ENCODE data around the gene ITPKB. TPM values are rescaled to one million over a fixed set of nuclear protein-coding genes. Genes with fewer than 3 reads are reported as not detected.

ITPKB gene
- total RNA-seq, 5 donors from 2014 or later (not counting 1 experiment from before 2014, with no cell fraction given): 153 to 351 (median 179) TPM

DNA sequence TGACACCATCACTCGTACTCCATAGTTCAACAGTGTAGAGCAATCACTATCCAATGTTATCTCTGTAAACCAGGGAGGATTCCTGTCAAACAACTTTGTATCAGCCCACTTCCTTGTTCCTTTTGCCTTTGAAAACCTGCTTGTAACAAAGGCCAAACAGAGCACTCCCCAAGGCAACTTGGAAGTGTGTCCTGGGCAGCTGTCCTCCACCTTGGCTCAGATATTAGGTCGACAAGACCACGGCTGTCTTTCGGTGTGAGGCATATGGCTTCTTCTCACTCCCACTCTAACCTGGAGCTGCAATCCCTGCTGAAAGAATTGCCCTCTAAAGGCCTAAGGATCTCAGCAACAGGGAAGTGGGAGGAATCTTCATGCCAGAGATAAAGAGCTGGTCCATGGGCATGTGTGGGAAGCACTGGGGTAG lies 66.7 kb downstream of the ITPKB start:
- DNase-seq (no peak), ATAC-seq (replicated peaks in 1 of 4) (no peak)
- POLR2A ChIA-PET: interaction anchor here in 1 of 2 donors (1.0 kb wide), 1 partner anchor 11 kb away, joined by 4 read pairs; no protein-coding TSS in a partner anchor
- Histone ChIP-seq H3K4me3 (ENCODE audit: control insufficient read depth in 1 of 2, extremely low read depth in 1 of 2, low read length in 1 of 2) (no peak overlapping the region), H3K27me3 (replicated peaks in 1 of 2; ENCODE audit: control insufficient read depth in 2 of 2, extremely low read depth in 1 of 2, insufficient read depth in 2 of 2, low read length in 1 of 2) (no peaks in the 10 kb centered on the region), H3K36me3 (ENCODE audit: control insufficient read depth in 2 of 2, extremely low read depth in 1 of 2, insufficient read depth in 1 of 2, low read length in 1 of 2) (peaks cover 0 to 22% of the 10 kb centered on the region in 2 donors), H3K9me3 (no peaks in the 10 kb centered on the region), H3K27ac (ENCODE audit: low read length) (peak overlapping the region; percentile 92), H3K4me1 (ENCODE audit: control insufficient read depth in 1 of 2, extremely low read depth in 1 of 2, insufficient read depth in 2 of 2, low read length in 2 of 2) (peaks cover 74 to 79% of the 10 kb centered on the region in 2 experiments)
- H3K27me3 Mint-ChIP-seq: no peaks in the 10 kb centered on the region
- no peaks in the 10 kb centered on the region for H3K9me3 Mint-ChIP-seq
- 100% methylated on average over 1 of the region's 4 CpGs for WGBS (ENCODE audit: insufficient coverage)
- CTCF ChIA-PET: interaction anchor here in 1 of 2 donors (0.5 kb wide), 2 partner anchors 87 to 153 kb away, joined by 3 to 4 read pairs; no protein-coding TSS in a partner anchor
- peaks cover 73 to 93% (median 76%) of the 10 kb centered on the region in 3 donors for H3K4me1 Mint-ChIP-seq
- peak overlapping the region in 1 of 3 donors; percentile 81 for H3K4me3 Mint-ChIP-seq
- H3K27ac Mint-ChIP-seq: peak overlapping the region; percentile 83 to 99
- peaks cover 30% of the 10 kb centered on the region for H3K36me3 Mint-ChIP-seq

DNA sequence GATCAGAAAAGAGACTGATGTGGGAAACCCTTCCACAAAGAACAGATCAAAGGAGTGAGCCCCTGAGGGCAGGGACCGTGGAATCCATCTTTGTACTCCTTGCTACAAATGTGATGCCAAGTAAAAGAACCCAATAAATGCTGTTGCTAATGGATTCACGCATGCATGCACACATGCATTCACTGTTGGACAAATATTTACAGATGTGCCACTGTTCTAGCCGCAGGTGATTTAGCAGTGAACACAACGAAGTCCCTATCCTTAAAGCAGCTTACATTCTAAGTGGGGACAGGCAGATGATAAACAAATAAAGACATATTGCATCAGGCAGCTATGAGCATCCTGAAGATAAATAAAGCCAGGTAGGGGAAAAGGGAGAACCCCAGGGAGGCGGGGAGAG lies 67.8 kb downstream of the ITPKB start:
- WGBS (ENCODE audit: insufficient coverage): 84% methylated on average over 3 of the region's 5 CpGs
- Histone ChIP-seq H3K36me3 (ENCODE audit: control insufficient read depth in 2 of 2, extremely low read depth in 1 of 2, insufficient read depth in 1 of 2, low read length in 1 of 2) (peaks cover 7 to 22% of the 10 kb centered on the region in 2 donors), H3K9me3 (no peaks in the 10 kb centered on the region), H3K4me1 (ENCODE audit: control insufficient read depth in 1 of 2, extremely low read depth in 1 of 2, insufficient read depth in 2 of 2, low read length in 2 of 2) (peaks cover 63 to 79% of the 10 kb centered on the region in 2 experiments), H3K4me3 (ENCODE audit: control insufficient read depth in 1 of 2, extremely low read depth in 1 of 2, low read length in 1 of 2) (no peak overlapping the region), H3K27ac (ENCODE audit: low read length) (peak overlapping the region; percentile 92), H3K27me3 (replicated peaks in 1 of 2; ENCODE audit: control insufficient read depth in 2 of 2, extremely low read depth in 1 of 2, insufficient read depth in 2 of 2, low read length in 1 of 2) (no peaks in the 10 kb centered on the region)
- H3K9me3 Mint-ChIP-seq: no peaks in the 10 kb centered on the region
- H3K27ac Mint-ChIP-seq: peak overlapping the region; percentile 83 to 99
- H3K27me3 Mint-ChIP-seq: no peaks in the 10 kb centered on the region
- H3K4me1 Mint-ChIP-seq: peaks cover 63 to 93% (median 65%) of the 10 kb centered on the region in 3 donors
- DNase-seq (no peak), ATAC-seq (replicated peaks in 1 of 4) (no peak)
- POLR2A ChIA-PET: interaction anchor here (0.8 to 1.7 kb wide), 3 partner anchors 9 to 17 kb away, joined by 3 to 6 read pairs (median 4); no protein-coding TSS in a partner anchor
- H3K4me3 Mint-ChIP-seq: peak overlapping the region in 1 of 3 donors; percentile 81
- CTCF ChIA-PET: no interaction called here
- peaks cover 39% of the 10 kb centered on the region for H3K36me3 Mint-ChIP-seq

DNA sequence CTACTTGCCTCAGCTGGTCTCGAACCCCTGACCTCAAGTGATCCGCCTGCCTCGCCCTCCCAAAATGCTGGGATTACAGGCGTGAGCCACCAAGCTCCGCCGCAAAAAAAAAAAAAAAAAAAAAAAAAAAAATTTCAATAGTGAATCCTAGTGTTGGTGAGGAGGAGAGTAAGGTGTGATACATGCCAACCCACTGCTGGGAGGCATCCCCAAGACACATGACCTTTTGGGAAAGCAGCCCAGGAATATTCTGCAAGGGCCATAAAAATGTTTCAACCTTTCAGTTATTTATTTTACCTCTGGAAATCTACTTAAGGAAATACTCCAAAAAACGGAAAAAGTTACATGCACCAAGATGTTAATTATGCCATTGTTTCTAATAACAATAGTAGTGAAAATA lies 69.0 kb downstream of the ITPKB start:
- H3K9me3 ChIP-seq: no peaks in the 10 kb centered on the region
- Mint-ChIP-seq H3K9me3 (no peaks in the 10 kb centered on the region), H3K4me3 (peak overlapping the region in 1 of 3 donors; percentile 10), H3K27ac (peak overlapping the region; percentile 58 to 99), H3K36me3 (peaks cover 42% of the 10 kb centered on the region), H3K4me1 (peaks cover 51 to 93% (median 53%) of the 10 kb centered on the region in 3 donors), H3K27me3 (no peaks in the 10 kb centered on the region)
- WGBS (ENCODE audit: insufficient coverage): no CpG with 5 or more reads among the region's 7 CpGs
- CTCF ChIA-PET: interaction anchor here in 1 of 2 donors (0.6 to 0.7 kb wide), 3 partner anchors 18 to 1636 kb away, joined by 4 to 5 read pairs (median 4); no protein-coding TSS in a partner anchor
- no peak overlapping the region for H3K4me3 ChIP-seq (ENCODE audit: control insufficient read depth in 1 of 2, extremely low read depth in 1 of 2, low read length in 1 of 2)
- peaks cover 51 to 78% of the 10 kb centered on the region in 2 experiments for H3K4me1 ChIP-seq (ENCODE audit: control insufficient read depth in 1 of 2, extremely low read depth in 1 of 2, insufficient read depth in 2 of 2, low read length in 2 of 2)
- no peak for ATAC-seq (replicated peaks in 1 of 4)
- no peaks in the 10 kb centered on the region for H3K27me3 ChIP-seq (replicated peaks in 1 of 2; ENCODE audit: control insufficient read depth in 2 of 2, extremely low read depth in 1 of 2, insufficient read depth in 2 of 2, low read length in 1 of 2)
- POLR2A ChIA-PET: interaction anchor here (0.6 to 1.7 kb wide), 2 partner anchors 15 to 18 kb away, joined by 4 to 5 read pairs; no protein-coding TSS in a partner anchor
- peaks cover 7 to 24% of the 10 kb centered on the region in 2 donors for H3K36me3 ChIP-seq (ENCODE audit: control insufficient read depth in 2 of 2, extremely low read depth in 1 of 2, insufficient read depth in 1 of 2, low read length in 1 of 2)
- H3K27ac ChIP-seq (ENCODE audit: low read length): no peak overlapping the region
- no peak for DNase-seq

DNA sequence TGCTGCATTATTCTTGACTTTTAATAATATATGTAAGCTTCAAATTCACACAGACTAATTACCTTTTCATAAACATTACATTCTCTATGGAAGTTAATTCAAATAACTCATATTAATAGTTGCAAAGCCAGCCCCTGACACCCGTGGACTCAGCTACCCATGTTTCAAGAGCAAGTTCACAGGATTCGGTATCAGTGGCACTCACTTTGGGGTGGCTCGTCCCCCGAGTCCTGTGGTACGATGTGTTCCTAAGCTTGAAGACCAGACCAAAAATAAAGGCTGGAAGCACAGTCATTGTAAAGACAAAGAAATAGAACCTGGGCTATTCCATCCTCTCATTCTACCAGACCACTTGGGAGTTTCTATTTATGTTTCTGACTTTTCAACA lies 70.9 kb downstream of the ITPKB start:
- Mint-ChIP-seq H3K36me3 (peaks cover 38% of the 10 kb centered on the region), H3K27ac (peak overlapping the region; percentile 52 to 85), H3K4me3 (no peak overlapping the region), H3K9me3 (no peaks in the 10 kb centered on the region), H3K4me1 (peaks cover 31 to 93% (median 35%) of the 10 kb centered on the region in 3 donors), H3K27me3 (no peaks in the 10 kb centered on the region)
- DNase-seq (no peak), ATAC-seq (replicated peaks in 1 of 4) (no peak)
- Histone ChIP-seq H3K9me3 (no peaks in the 10 kb centered on the region), H3K36me3 (ENCODE audit: control insufficient read depth in 2 of 2, extremely low read depth in 1 of 2, insufficient read depth in 1 of 2, low read length in 1 of 2) (peaks cover 7 to 32% of the 10 kb centered on the region in 2 donors), H3K4me1 (ENCODE audit: control insufficient read depth in 1 of 2, extremely low read depth in 1 of 2, insufficient read depth in 2 of 2, low read length in 2 of 2) (peaks cover 35 to 83% of the 10 kb centered on the region in 2 experiments), H3K27ac (ENCODE audit: low read length) (peak overlapping the region; percentile 8), H3K4me3 (ENCODE audit: control insufficient read depth in 1 of 2, extremely low read depth in 1 of 2, low read length in 1 of 2) (no peak overlapping the region), H3K27me3 (replicated peaks in 1 of 2; ENCODE audit: control insufficient read depth in 2 of 2, extremely low read depth in 1 of 2, insufficient read depth in 2 of 2, low read length in 1 of 2) (no peaks in the 10 kb centered on the region)
- 80% methylated on average over 1 of the region's 5 CpGs for WGBS (ENCODE audit: insufficient coverage)
- ChIA-PET POLR2A (interaction anchor here (0.6 to 1.0 kb wide), 5 partner anchors 14 to 65 kb away, joined by 3 to 7 read pairs (median 4); no protein-coding TSS in a partner anchor), CTCF (interaction anchor here in 1 of 2 donors (0.6 to 1.0 kb wide), 4 partner anchors 14 to 1742 kb away, joined by 3 to 5 read pairs (median 3); no protein-coding TSS in a partner anchor)

DNA sequence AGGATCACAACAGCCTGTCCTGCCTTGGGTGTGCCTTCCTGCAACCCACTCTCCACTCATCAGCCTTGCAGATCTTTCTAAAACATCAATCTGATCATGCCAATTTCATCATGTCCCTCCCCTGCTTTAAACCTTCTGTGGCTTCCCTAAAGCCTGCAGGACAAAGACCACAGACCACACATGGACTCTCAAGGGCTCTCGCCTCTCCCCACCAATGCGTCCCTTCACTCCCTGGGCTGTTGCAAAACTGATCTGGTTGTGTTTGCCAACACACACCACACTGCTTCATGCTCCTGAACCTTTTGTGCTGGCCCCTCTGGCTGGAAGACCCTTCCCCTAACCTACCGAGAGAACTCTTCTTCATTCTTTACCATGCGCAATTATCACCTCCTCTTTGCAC lies 72.4 kb downstream of the ITPKB start:
- peak overlapping the region in 2 of 3 donors; percentile 7 to 15 for H3K4me3 Mint-ChIP-seq
- ATAC-seq (replicated peaks in 1 of 4): no peak
- WGBS (ENCODE audit: insufficient coverage): 89% methylated on average over 3 of the region's 4 CpGs
- peaks cover 17 to 93% (median 20%) of the 10 kb centered on the region in 3 donors for H3K4me1 Mint-ChIP-seq
- peak overlapping the region; percentile 69 to 85 for H3K27ac Mint-ChIP-seq
- POLR2A ChIA-PET: no interaction called here
- peaks cover 10 to 20% of the 10 kb centered on the region in 2 donors for H3K36me3 ChIP-seq (ENCODE audit: control insufficient read depth in 2 of 2, extremely low read depth in 1 of 2, insufficient read depth in 1 of 2, low read length in 1 of 2)
- peak overlapping the region; percentile 37 for H3K27ac ChIP-seq (ENCODE audit: low read length)
- H3K36me3 Mint-ChIP-seq: peaks cover 30% of the 10 kb centered on the region
- CTCF ChIA-PET: no interaction called here
- DNase-seq: no peak
- H3K27me3 Mint-ChIP-seq: no peaks in the 10 kb centered on the region
- no peaks in the 10 kb centered on the region for H3K27me3 ChIP-seq (replicated peaks in 1 of 2; ENCODE audit: control insufficient read depth in 2 of 2, extremely low read depth in 1 of 2, insufficient read depth in 2 of 2, low read length in 1 of 2)
- peaks cover 20 to 83% of the 10 kb centered on the region in 2 experiments for H3K4me1 ChIP-seq (ENCODE audit: control insufficient read depth in 1 of 2, extremely low read depth in 1 of 2, insufficient read depth in 2 of 2, low read length in 2 of 2)
- H3K9me3 Mint-ChIP-seq: no peaks in the 10 kb centered on the region
- H3K4me3 ChIP-seq (ENCODE audit: control insufficient read depth in 1 of 2, extremely low read depth in 1 of 2, low read length in 1 of 2): peak overlapping the region in 1 of 2 donors; percentile 2
- H3K9me3 ChIP-seq: no peaks in the 10 kb centered on the region

DNA sequence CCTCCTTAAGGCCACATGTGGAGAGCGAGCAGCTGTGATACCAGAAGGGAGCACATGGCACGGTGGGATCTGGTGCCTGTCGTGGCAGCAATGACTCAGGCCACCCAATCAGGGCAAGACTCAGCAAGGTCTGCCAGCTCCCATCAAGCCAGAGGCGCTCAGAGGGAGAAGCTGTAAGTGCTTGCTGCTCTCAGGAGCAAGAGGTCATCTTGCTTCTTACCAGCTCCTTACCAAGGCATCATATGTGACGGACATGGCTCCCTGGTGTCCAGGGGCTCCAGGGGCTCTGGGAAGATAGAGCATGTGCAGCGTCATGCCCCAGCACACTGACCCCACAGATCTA lies 72.9 kb downstream of the ITPKB start:
- CTCF ChIA-PET: no interaction called here
- 79% methylated on average over 6 of the region's 6 CpGs for WGBS (ENCODE audit: insufficient coverage)
- peaks cover 10 to 17% of the 10 kb centered on the region in 2 donors for H3K36me3 ChIP-seq (ENCODE audit: control insufficient read depth in 2 of 2, extremely low read depth in 1 of 2, insufficient read depth in 1 of 2, low read length in 1 of 2)
- Mint-ChIP-seq H3K4me3 (peak overlapping the region in 1 of 3 donors; percentile 29), H3K27me3 (no peaks in the 10 kb centered on the region), H3K9me3 (no peaks in the 10 kb centered on the region), H3K27ac (peak overlapping the region; percentile 69 to 85), H3K4me1 (peaks cover 11 to 93% (median 15%) of the 10 kb centered on the region in 3 donors), H3K36me3 (peaks cover 27% of the 10 kb centered on the region)
- POLR2A ChIA-PET: interaction anchor here (0.6 to 0.9 kb wide), 2 partner anchors 16 to 267 kb away, joined by 3 read pairs; no protein-coding TSS in a partner anchor
- peak overlapping the region; percentile 37 for H3K27ac ChIP-seq (ENCODE audit: low read length)
- no peaks in the 10 kb centered on the region for H3K27me3 ChIP-seq (replicated peaks in 1 of 2; ENCODE audit: control insufficient read depth in 2 of 2, extremely low read depth in 1 of 2, insufficient read depth in 2 of 2, low read length in 1 of 2)
- no peak for ATAC-seq (replicated peaks in 1 of 4)
- H3K4me3 ChIP-seq (ENCODE audit: control insufficient read depth in 1 of 2, extremely low read depth in 1 of 2, low read length in 1 of 2): no peak overlapping the region
- no peaks in the 10 kb centered on the region for H3K9me3 ChIP-seq
- H3K4me1 ChIP-seq (ENCODE audit: control insufficient read depth in 1 of 2, extremely low read depth in 1 of 2, insufficient read depth in 2 of 2, low read length in 2 of 2): peaks cover 14 to 83% of the 10 kb centered on the region in 2 experiments
- DNase-seq: no peak

Measured in T-cell (primary cell).